Astrocyte (in vitro differentiated cells and primary cell): ENCODE data around the gene REG4.

ENCODE experiments used
- EZH2 ChIP-seq: IDR thresholded peaks from 2 replicates; pipeline ENCODE4 v1.6.1; 2012; ENCODE audit warnings: mild to moderate bottlenecking, low read length, inconsistent platforms; ENCODE audit not compliant: insufficient read depth
- TF ChIP-seq, protein P1 (sequence below): IDR thresholded peaks from 2 replicates; pipeline ENCODE4 v1.5.1; 2011; ENCODE audit warnings: low read depth, mild to moderate bottlenecking, inconsistent platforms, low read length, moderate library complexity; ENCODE audit not compliant: insufficient read depth

DNA sequence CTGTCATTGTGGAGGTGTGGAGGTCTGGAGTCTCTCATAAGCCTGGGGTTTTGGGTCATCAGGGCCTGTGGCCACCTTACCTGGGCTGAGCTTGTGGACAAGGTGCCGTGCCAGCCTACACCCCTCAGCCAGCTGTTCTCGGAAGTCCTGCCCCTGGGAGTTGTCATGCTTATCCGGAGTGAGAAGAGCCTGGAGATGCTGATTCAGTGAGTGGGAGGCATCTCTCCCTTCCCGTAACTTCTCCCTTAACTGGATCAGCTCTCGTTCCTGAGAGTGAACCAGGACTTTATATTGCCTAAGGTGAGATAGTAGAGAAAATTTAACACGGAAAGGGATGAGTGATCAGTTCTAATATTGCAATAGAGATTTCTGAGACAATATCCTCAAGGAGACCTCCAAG, 30.0 kb upstream of the REG4 start:
- TF ChIP-seq, protein P1, sequence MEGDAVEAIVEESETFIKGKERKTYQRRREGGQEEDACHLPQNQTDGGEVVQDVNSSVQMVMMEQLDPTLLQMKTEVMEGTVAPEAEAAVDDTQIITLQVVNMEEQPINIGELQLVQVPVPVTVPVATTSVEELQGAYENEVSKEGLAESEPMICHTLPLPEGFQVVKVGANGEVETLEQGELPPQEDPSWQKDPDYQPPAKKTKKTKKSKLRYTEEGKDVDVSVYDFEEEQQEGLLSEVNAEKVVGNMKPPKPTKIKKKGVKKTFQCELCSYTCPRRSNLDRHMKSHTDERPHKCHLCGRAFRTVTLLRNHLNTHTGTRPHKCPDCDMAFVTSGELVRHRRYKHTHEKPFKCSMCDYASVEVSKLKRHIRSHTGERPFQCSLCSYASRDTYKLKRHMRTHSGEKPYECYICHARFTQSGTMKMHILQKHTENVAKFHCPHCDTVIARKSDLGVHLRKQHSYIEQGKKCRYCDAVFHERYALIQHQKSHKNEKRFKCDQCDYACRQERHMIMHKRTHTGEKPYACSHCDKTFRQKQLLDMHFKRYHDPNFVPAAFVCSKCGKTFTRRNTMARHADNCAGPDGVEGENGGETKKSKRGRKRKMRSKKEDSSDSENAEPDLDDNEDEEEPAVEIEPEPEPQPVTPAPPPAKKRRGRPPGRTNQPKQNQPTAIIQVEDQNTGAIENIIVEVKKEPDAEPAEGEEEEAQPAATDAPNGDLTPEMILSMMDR = no peak
- no peak for TF ChIP-seq EZH2
